DMS 273 treated with DMSO at 0.1 percent for 48 hours (cell line): ENCODE results near the gene NCOA7.
A peak's percentile ranks its signal among the peaks of the same experiment; 100 is the strongest.

ENCODE experiments used
- DNase-seq: peaks from one replicate; lab custom pipeline; 2025; lab: John Stamatoyannopoulos, UW

The NCOA7 gene

GRCh38 chr6:125790358-125791150 lies at the start of gene NCOA7:
Gene NCOA7, plus strand, starts transcription at chr6:125790960. Its CDS starts 24,395 bp downstream, at chr6:125815355.
- peak; percentile 31 for DNase-seq

DNA sequence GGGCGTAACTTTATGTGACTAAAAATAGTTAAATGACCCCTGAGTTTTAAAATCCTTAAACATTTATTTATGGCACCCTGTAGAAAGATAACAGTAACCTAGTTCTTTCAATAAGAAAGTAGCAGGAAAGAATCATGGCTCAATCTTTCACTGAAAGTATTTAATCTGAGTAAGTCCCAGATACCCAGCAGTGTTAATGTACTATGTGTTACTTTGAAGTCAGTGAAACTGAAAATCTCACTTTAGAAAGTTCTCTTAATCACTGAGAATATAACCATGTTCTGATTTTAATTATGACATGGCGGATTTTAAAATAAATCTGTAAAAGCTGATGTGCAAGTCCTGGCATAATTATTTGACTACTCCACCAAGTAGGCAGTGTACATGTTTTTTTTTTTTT lies 49.4 kb upstream of the NCOA7 start:
- no peak for DNase-seq

- no peak for DNase-seq
Observed at GRCh38 chr6:125742024-125742423, 48.7 kb upstream of the NCOA7 start.

- no peak for DNase-seq
Observed at GRCh38 chr6:125742464-125743120, 48.2 kb upstream of the NCOA7 start.

- no peak for DNase-seq
Observed at GRCh38 chr6:125743604-125744003, 47.2 kb upstream of the NCOA7 start.

DNA sequence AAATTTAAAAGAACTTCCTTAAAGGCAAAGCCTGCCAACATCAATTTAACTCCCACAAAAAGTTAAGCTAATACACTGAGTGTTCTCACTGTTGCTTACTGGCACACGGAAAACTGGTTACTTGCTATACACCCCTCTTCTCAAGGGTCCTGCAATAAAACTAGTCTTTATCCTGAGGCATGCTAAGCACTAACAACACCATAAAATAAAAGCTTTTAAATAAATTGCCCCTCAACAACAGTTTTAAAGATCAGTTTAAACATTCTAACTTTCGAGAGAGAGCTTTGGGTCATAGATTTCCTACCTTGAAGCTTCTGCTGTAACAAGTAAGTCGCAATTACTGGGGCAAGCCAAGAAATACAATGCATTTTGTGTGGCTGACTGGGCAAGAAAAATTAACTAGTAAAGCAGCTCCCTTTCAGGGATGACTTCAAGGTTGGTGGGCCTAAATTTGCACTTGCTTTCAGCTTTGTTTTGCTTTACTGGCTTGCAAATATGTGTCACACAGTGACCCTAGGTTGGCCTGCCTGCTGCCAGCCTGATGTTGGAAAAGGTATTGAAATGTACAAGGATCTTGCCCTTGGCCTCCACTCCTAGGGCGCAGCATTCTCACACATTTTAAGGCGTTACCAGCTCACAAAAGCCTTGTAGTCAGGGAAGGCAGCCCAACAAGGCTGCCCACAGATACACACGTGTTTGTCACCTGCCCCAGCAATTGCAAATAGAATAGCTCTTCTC lies 45.3 kb upstream of the NCOA7 start:
- DNase-seq = no peak

DNA sequence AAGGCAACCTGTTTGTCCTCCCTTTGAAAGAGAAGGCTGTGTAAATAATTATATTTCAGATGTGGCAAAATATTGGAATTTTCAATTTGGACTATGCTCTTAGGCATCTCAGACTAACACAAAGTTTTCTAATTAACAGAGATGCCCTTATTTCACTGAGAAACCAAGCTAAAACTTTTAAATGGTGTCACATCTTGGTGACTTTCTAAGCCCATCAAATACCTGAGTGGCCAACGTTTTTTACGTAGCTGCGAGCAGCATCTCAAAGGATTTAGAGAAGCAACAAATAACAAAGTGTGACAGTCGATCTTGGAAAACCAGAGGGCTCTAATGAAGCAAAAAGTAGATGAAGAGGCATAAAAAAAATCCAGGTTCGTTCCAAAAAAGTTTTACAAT lies 44.7 kb upstream of the NCOA7 start:
- no peak for DNase-seq

DNA sequence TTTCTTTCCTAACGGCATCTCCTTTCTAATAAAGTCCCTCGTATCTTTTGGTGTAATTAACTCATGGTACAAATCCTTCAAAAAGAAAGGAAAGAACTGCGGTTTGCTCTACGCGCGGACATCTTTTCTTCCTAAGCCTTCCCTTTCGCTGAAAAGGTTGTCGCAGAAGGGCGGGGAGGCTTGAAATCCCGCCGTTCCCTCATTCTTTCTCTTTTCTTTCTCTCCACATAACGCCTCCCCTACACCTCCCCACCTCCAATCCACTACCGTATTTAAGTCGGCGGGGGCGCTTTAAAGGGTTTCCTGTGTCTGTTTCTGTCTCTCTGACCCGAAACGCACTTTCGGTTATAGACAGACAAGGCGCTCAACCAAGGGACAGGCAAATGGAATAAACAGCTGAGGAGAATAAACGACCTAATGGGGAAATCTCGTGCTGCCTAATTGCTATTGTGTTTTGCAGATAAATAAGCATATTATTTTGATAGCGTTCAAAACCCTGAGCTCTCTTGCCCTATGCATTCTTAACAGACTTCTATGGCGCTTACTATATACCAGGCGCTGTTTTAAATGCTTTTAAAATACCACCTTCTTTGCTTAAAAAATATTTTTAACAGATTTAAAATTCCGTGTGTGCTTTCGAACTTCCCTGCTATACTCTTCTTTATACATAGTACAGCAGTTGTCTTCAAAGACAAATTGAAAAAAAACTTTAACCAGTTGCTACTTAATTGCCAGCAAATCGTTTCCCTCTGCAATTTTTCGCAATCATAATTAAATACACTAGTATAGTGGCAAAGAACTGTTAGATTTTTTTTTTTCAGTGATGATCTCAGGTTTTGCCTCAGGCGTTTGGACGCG lies 43.8 kb upstream of the NCOA7 start:
- peak; percentile 48 for DNase-seq

GRCh38 chr6:125747589-125748405 lies 43.0 kb upstream of the NCOA7 start:
- DNase-seq = no peak

GRCh38 chr6:125748406-125749172 lies 42.2 kb upstream of the NCOA7 start:
- DNase-seq = peak; percentile 35

GRCh38 chr6:125749173-125749864 lies 41.4 kb upstream of the NCOA7 start, which contains the start of gene HEY2:
Gene HEY2, plus strand, starts transcription at chr6:125749632. Its CDS starts 145 bp downstream, at chr6:125749777.
- peak; percentile 73 for DNase-seq

GRCh38 chr6:125749865-125750691 lies 40.7 kb upstream of the NCOA7 start:
- peak; percentile 21 for DNase-seq

DNA sequence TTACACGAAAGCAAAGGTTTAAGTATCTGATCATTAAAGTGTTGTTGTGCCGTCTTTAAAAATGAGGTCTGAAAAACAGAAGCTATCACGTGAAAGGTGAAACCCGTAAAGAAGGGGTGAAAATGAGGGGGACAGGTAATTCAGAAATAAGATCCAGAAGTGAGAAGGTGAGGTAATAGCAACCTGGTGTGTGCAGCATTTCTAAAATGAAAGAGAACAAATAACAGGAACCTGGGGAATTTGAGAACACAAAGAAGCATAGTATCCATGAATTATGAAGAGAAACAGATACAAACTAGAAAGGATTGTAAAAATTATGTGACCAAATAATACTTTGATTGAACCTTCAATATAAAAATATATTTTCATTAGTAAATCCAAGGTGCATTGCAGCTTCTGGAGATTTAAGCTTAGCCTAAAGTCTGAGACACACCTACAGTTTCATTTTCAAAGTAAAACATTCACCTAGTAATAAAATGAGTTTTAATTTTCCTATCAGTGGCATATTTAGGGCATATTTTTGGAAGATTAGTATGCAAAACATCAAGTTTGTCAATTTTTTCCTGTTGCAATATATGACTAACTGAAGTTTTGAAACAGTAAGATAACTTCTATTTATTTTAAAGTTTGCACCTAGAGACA lies 39.9 kb upstream of the NCOA7 start:
- no peak for DNase-seq

DNA sequence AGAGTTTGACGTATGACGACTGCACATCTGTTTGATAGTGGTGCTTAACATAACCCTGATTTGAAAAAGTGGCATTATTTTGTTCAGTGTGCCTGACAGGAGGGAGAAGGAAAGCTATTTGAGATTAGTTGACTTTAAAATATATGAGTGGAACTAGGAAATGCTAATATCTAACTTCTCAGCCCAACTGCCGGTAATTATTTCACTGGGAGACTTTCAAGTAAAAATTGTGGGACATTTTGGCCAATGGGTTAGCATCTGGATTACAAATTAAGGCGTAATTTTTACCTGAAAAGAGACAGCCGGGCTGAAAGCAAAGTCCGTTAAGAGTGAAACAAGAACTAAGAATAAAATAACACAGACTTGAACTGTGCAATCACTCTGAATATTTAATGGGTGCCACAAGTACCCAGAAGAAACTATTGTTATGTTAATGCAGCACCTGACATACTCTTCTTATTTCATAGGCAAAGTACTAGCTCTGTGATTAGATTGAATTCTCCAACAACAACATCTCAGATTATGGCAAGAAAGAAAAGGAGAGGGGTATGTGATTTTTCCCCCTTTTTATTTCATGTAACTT lies 39.3 kb upstream of the NCOA7 start:
- no peak for DNase-seq

GRCh38 chr6:125752773-125753172 lies 38.0 kb upstream of the NCOA7 start:
- DNase-seq = no peak

DNA sequence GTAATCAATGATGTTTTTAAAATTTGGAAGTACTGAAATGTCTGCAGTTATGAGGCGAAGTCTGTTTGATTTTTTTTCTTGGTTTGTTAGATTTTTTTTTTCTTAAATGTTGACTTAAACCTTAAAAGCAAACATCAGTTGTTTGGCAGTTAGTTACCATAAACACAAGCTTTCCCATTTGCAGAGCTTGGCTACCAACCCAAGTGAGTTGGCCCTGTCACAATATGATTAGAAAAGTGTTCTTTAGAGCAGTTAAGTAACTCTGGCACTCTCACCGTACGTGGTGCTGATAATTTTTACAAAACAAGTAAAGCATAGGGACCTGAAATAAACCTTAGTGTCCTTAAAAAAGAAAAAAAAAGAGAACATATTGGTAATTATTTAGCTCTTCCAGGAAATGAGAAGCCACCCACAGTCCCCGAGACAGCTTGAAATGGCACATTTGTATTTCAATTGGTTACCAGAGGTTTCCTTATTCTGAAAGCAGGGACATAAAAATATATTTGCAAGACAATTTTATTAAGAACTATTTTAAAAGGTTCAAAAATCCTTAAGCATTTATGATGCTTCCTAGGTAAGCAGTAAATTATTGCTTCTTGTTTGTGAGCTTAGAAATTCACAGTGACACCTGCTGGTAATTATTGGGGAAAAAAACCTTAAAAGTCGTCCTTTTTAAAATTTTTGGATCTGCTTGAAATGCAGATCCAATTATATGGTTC lies 37.4 kb upstream of the NCOA7 start:
- no peak for DNase-seq

- no peak for DNase-seq
Observed at GRCh38 chr6:125753937-125754259, 36.9 kb upstream of the NCOA7 start.
